ENCODE results near the gene ENDOV. TPM values are rescaled to one million over a fixed set of nuclear protein-coding genes. Genes with fewer than 3 reads are reported as not detected.

The ENDOV gene
- total RNA-seq, 2 donors from 2014 or later, result 14.1 to 15.5 TPM

Small RNAs within 50 kb of the gene (microRNA-seq; reads per million reads assigned to microRNA genes)
- 0 reads per million in 2 donors for gene MIR4730 (ENCODE audit: borderline microRNAs expressed in 2 of 2)

Other genes starting within 250 kb of the ENDOV start
- under 1 TPM in 1 of 2 donors, not detected in 1; 0.24 TPM for gene CARD14, start 245.1 kb upstream of the ENDOV start, total RNA-seq
- 10 to 100 TPM; 34.0 to 38.8 TPM for gene SGSH, start 194.8 kb upstream of the ENDOV start, total RNA-seq
- 10 to 100 TPM; 10.0 to 11.9 TPM for gene SLC26A11, start 194.7 kb upstream of the ENDOV start, total RNA-seq
- gene RNF213, start 154.3 kb upstream of the ENDOV start, total RNA-seq, result 10 to 100 TPM; 98.8 to 99.3 TPM
- under 1 TPM; 0.14 to 0.37 TPM for gene NPTX1, start 61.4 kb downstream of the ENDOV start, total RNA-seq
- 10 to 100 TPM; 30.1 to 44.1 TPM for gene RPTOR, start 129.7 kb downstream of the ENDOV start, total RNA-seq